ENCODE measurements around the gene TRAPPC13. TPM values are rescaled to one million over a fixed set of nuclear protein-coding genes. Genes with fewer than 3 reads are reported as not detected.
"Not testable (repeated sequence)": the region's sequence is repeated elsewhere in the genome, so short reads cannot be mapped to it uniquely, and the experiment has no call there.

Gene TRAPPC13
- total and polyA plus RNA-seq, 10 of the 15 experiments (the other 5 are each of a cell fraction or from before 2014, with no cell fraction given), result 16.5 to 35.6 (median 25.0) TPM

DNA sequence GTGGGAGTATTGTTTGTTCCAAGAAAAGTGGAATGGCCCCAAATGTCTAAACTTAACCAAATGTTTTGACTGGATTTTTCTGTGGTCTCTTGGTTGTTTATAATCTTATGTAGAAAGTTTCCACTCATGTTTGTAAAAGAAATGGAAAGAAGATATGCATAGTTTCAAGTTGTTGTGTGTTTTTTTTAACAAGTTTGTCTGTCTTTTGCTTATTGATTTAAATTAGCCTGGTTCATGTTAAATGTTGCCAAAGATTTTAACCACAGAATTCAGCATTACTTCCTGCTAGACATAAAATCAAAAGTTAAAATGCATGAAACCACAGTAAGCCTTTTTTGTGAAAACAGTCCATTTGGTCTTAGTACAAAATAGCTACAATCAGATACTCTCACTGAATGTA is 47.7 kb upstream of the TRAPPC13 start (continued):
- TF ChIP-seq CUX1 (IDR thresholded peaks at IDR 0.05; ENCODE audit: insufficient replicate concordance, low read depth, low read length), result no peak

- Histone ChIP-seq H3K27ac (ENCODE audit: control insufficient read depth, insufficient read depth) (no peak overlapping the region), H2AFZ (ENCODE audit: control insufficient read depth, low read depth, low read length) (no peak overlapping the region), H3K79me2 (ENCODE audit: control insufficient read depth, insufficient read depth, low read length) (no peaks in the 10 kb centered on the region), H3K9me3 (replicated peaks; ENCODE audit: control insufficient read depth, insufficient read depth, low read length) (no peaks in the 10 kb centered on the region), H3K4me2 (ENCODE audit: control insufficient read depth, insufficient read depth) (no peak overlapping the region), H3K9ac (ENCODE audit: control insufficient read depth, insufficient read depth, low read length) (no peak overlapping the region), H4K20me1 (ENCODE audit: control insufficient read depth, insufficient read depth) (no peaks in the 10 kb centered on the region), H3K4me3 (no peak overlapping the region), H3K27me3 (replicated peaks in 1 of 2; ENCODE audit: control insufficient read depth in 2 of 2, insufficient read depth in 2 of 2, low read length in 1 of 2) (no peaks in the 10 kb centered on the region), H3K4me1 (ENCODE audit: control insufficient read depth, insufficient read depth, low read length) (no peaks in the 10 kb centered on the region), H3K36me3 (ENCODE audit: control insufficient read depth in 2 of 2, insufficient read depth in 2 of 2, low read length in 1 of 2) (peaks cover 0 to 17% of the 10 kb centered on the region in 2 experiments)
- ChIA-PET RAD21 (ENCODE audit: unreplicated experiment) (no interaction called here), SMC1A (ENCODE audit: uncharacterized antibody, unreplicated experiment) (no interaction called here), CTCF (interaction anchor here (1.7 kb wide), 1 partner anchor 778 kb away, joined by 6 read pairs; no protein-coding TSS in a partner anchor), POLR2A (no interaction called here)
- intact Hi-C loops (cut with micrococcal nuclease; ENCODE audit: unreplicated experiment), result no loop called here
- ATAC-seq, result no peak
- no peak for DNase-seq (ENCODE audit: low read depth, low spot score)
- TF ChIP-seq, protein P1, sequence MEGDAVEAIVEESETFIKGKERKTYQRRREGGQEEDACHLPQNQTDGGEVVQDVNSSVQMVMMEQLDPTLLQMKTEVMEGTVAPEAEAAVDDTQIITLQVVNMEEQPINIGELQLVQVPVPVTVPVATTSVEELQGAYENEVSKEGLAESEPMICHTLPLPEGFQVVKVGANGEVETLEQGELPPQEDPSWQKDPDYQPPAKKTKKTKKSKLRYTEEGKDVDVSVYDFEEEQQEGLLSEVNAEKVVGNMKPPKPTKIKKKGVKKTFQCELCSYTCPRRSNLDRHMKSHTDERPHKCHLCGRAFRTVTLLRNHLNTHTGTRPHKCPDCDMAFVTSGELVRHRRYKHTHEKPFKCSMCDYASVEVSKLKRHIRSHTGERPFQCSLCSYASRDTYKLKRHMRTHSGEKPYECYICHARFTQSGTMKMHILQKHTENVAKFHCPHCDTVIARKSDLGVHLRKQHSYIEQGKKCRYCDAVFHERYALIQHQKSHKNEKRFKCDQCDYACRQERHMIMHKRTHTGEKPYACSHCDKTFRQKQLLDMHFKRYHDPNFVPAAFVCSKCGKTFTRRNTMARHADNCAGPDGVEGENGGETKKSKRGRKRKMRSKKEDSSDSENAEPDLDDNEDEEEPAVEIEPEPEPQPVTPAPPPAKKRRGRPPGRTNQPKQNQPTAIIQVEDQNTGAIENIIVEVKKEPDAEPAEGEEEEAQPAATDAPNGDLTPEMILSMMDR (IDR thresholded peaks at IDR 0.05 in 2 of 3, conservative IDR thresholded peaks at IDR 0.05 in 1 of 3; ENCODE audit: control insufficient read depth in 2 of 3, extremely low read depth in 1 of 3, insufficient read depth in 1 of 3, low read depth in 3 of 3, low read length in 3 of 3), result peak in 1 of 3 experiments; percentile 6; a peak in 1 of 6 replicates
- TF ChIP-seq NFIC (IDR thresholded peaks at IDR 0.05; ENCODE audit: low read depth, low read length) (no peak), SMAD5 (IDR thresholded peaks at IDR 0.05; ENCODE audit: low read depth) (no peak)
- in situ Hi-C loops (cut with MboI), result no loop called here
- BruUV-seq (replicated peaks), result no TSS peak
- WGBS (ENCODE audit: insufficient coverage, insufficient replicate concordance, low lambda C conversion rate, missing lambda C conversion rate), result 72% methylated on average over 2 of the region's 2 CpGs
- no peak for FAIRE-seq
Observed at GRCh38 chr5:65588694-65589093, 36.1 kb upstream of the TRAPPC13 start.

GRCh38 chr5:65601761-65602160 is 23.1 kb upstream of the TRAPPC13 start:
- SMC1A ChIA-PET (ENCODE audit: uncharacterized antibody, unreplicated experiment); FAIRE-seq; ATAC-seq: not testable (repeated sequence)

More at GRCh38 chr5:65601761-65602160, 23.1 kb upstream of the TRAPPC13 start:
- H3K27ac ChIP-seq (ENCODE audit: control insufficient read depth, insufficient read depth); H3K79me2 ChIP-seq (ENCODE audit: control insufficient read depth, insufficient read depth, low read length); in situ Hi-C loops (cut with MboI); H3K9ac ChIP-seq (ENCODE audit: control insufficient read depth, insufficient read depth, low read length); H4K20me1 ChIP-seq (ENCODE audit: control insufficient read depth, insufficient read depth); POLR2A ChIA-PET; DNase-seq (ENCODE audit: low read depth, low spot score); H3K4me3 ChIP-seq; intact Hi-C loops (cut with micrococcal nuclease; ENCODE audit: unreplicated experiment); H3K27me3 ChIP-seq (replicated peaks in 1 of 2; ENCODE audit: control insufficient read depth in 2 of 2, insufficient read depth in 2 of 2, low read length in 1 of 2); H3K4me1 ChIP-seq (ENCODE audit: control insufficient read depth, insufficient read depth, low read length); H3K4me2 ChIP-seq (ENCODE audit: control insufficient read depth, insufficient read depth); CTCF ChIA-PET; BruUV-seq (replicated peaks); RAD21 ChIA-PET (ENCODE audit: unreplicated experiment); H2AFZ ChIP-seq (ENCODE audit: control insufficient read depth, low read depth, low read length); H3K9me3 ChIP-seq (replicated peaks; ENCODE audit: control insufficient read depth, insufficient read depth, low read length): not testable (repeated sequence)
- peaks cover 0 to 21% of the 10 kb centered on the region in 2 experiments; a peak in 3 of 4 replicates for H3K36me3 ChIP-seq (ENCODE audit: control insufficient read depth in 2 of 2, insufficient read depth in 2 of 2, low read length in 1 of 2)
- 100% methylated on average over 1 of the region's 1 CpG for WGBS (ENCODE audit: insufficient coverage, insufficient replicate concordance, low lambda C conversion rate, missing lambda C conversion rate)

Data from GM12878 (cell line).